DMS114 treated with DMSO at 0.1 percent for 48 hours (cell line): ENCODE results near the gene BSN.

Source experiments
- DNase-seq: peaks from one replicate; lab custom pipeline; 2025; ENCODE audit not compliant: unreplicated experiment; lab: John Stamatoyannopoulos, UW

BSN gene

GRCh38 chr3:49602049-49602554 is 47.8 kb downstream of the BSN start:
- no peak for DNase-seq

GRCh38 chr3:49602877-49603411 is 48.7 kb downstream of the BSN start:
- DNase-seq = no peak

GRCh38 chr3:49606427-49606826 is 52.1 kb downstream of the BSN start:
- DNase-seq = no peak

GRCh38 chr3:49607105-49607591 is 52.9 kb downstream of the BSN start:
- no peak for DNase-seq

- no peak for DNase-seq
Measured at GRCh38 chr3:49607796-49608195, 53.5 kb downstream of the BSN start.

- DNase-seq = no peak
Measured at GRCh38 chr3:49609314-49609713, 55.0 kb downstream of the BSN start.

- no peak for DNase-seq
Measured at GRCh38 chr3:49609815-49610214, 55.5 kb downstream of the BSN start.

- no peak for DNase-seq
Measured at GRCh38 chr3:49610666-49611280, 56.5 kb downstream of the BSN start.

- no peak for DNase-seq
Measured at GRCh38 chr3:49611291-49611690, 57.0 kb downstream of the BSN start.

GRCh38 chr3:49611719-49612118 is 57.4 kb downstream of the BSN start:
- no peak for DNase-seq

GRCh38 chr3:49614936-49615335 is 60.7 kb downstream of the BSN start:
- no peak for DNase-seq

GRCh38 chr3:49616061-49616460 is 61.8 kb downstream of the BSN start:
- DNase-seq = no peak

GRCh38 chr3:49616491-49616941 is 62.2 kb downstream of the BSN start:
- DNase-seq = no peak

GRCh38 chr3:49617390-49618013 is 63.2 kb downstream of the BSN start:
- no peak for DNase-seq

- DNase-seq = no peak
Measured at GRCh38 chr3:49618412-49618811, 64.1 kb downstream of the BSN start.

- no peak for DNase-seq
Measured at GRCh38 chr3:49619649-49620048, 65.4 kb downstream of the BSN start.

- no peak for DNase-seq
Measured at GRCh38 chr3:49620728-49621127, 66.5 kb downstream of the BSN start.

GRCh38 chr3:49623071-49623470 is 68.8 kb downstream of the BSN start:
- DNase-seq = no peak

GRCh38 chr3:49625071-49625470 is 70.8 kb downstream of the BSN start:
- DNase-seq = no peak

GRCh38 chr3:49626101-49626581 is 71.9 kb downstream of the BSN start:
- DNase-seq = no peak

- no peak for DNase-seq
Measured at GRCh38 chr3:49626796-49627195, 72.5 kb downstream of the BSN start.

- no peak for DNase-seq
Measured at GRCh38 chr3:49627634-49628033, 73.4 kb downstream of the BSN start.
